B cell (primary cell): ENCODE measurements around the gene TANC1. TPM values are rescaled to one million over a fixed set of nuclear protein-coding genes. Genes with fewer than 3 reads are reported as not detected.

ENCODE experiments used
- ATAC-seq: fragments of 200-7000 bp; cut with Tn5 transposase; one replicate; pipeline ENCODE4 v1.10.0; 2021; ENCODE audit warnings: low read depth, mild to moderate bottlenecking, moderate number of reproducible peaks, moderate library complexity
- CTCF ChIA-PET: fragments of 350-600 bp; sonication (Branson Sonifier 250); formaldehyde crosslinking; loops from one replicate; lab custom pipeline; 2021; ENCODE audit warnings: antibody characterized with exemption, inconsistent platforms; lab: Charles Lee
- POLR2A ChIA-PET: fragments of 350-600 bp; sonication (Branson Sonifier 250); formaldehyde crosslinking; loops from one replicate; lab custom pipeline; 2021; ENCODE audit warnings: antibody characterized with exemption; lab: Charles Lee
- DNase-seq: peaks from one replicate; pipeline ENCODE4 v3.0.0; 2013
- H2AFZ ChIP-seq: 2 replicates; pipeline ENCODE4 v1.6.1; 2012; ENCODE audit warnings: mild to moderate bottlenecking, low read depth, low read length; ENCODE audit not compliant: insufficient read depth, poor library complexity, severe bottlenecking
- H3K27ac ChIP-seq, 2 donors: 1 replicate in 1 of 2; 2 replicates in 1 of 2; pipeline ENCODE4 v1.5.1; 2012 to 2013; ENCODE audit warnings: low read length in 2 of 2, mild to moderate bottlenecking in 2 of 2, moderate library complexity in 1 of 2
- H3K27me3 ChIP-seq, 4 experiments: fragments of 200-600 bp in 1 of 4; sonication (generic) in 1 of 4; replicated peaks in 1 of 4; 1 replicate in 2 of 4; 2 replicates in 2 of 4; pipeline versions ENCODE4 v1.6.1 to v1.7.0; 2013 to 2016; ENCODE audit warnings: low read length in 3 of 4, mild to moderate bottlenecking in 2 of 4, mixed read lengths in 1 of 4, moderate library complexity in 1 of 4; ENCODE audit not compliant: insufficient read depth in 4 of 4, control insufficient read depth in 3 of 4; ENCODE audit errors: control extremely low read depth in 1 of 4
- H3K36me3 ChIP-seq, 2 experiments: replicated peaks in 1 of 2; 1 replicate in 1 of 2; 2 replicates in 1 of 2; pipeline versions ENCODE4 v1.6.1 to v1.7.1; 2013; ENCODE audit warnings: low read length in 1 of 2; ENCODE audit not compliant: insufficient read depth in 2 of 2, control insufficient read depth in 1 of 2; ENCODE audit errors: control extremely low read depth in 1 of 2, extremely low read depth in 1 of 2
- H3K4me1 ChIP-seq, 2 donors: fragments of 200-600 bp in 1 of 2; sonication (generic) in 1 of 2; 1 replicate in 1 of 2; 2 replicates in 1 of 2; pipeline versions ENCODE4 v1.5.1 to v1.6.1; 2013 to 2017; ENCODE audit warnings: low read length in 2 of 2; ENCODE audit not compliant: control insufficient read depth in 2 of 2, insufficient read depth in 2 of 2
- H3K4me2 ChIP-seq: replicated peaks from 2 replicates; pipeline ENCODE3; 2012; ENCODE audit warnings: mild to moderate bottlenecking, low read depth, low read length; ENCODE audit not compliant: poor library complexity, severe bottlenecking
- H3K4me3 ChIP-seq, 5 experiments: fragments of 200-600 bp in 1 of 5; sonication (generic) in 1 of 5; 1 replicate in 3 of 5; 2 replicates in 2 of 5; pipeline versions ENCODE4 v1.5.1 to v1.7.0; 2011 to 2016; ENCODE audit warnings: low read length in 4 of 5, mild to moderate bottlenecking in 4 of 5, low read depth in 2 of 5, control low read depth in 1 of 5, moderate library complexity in 1 of 5; ENCODE audit not compliant: insufficient read depth in 1 of 5; ENCODE audit errors: control extremely low read depth in 1 of 5, extremely low read depth in 1 of 5
- H3K79me2 ChIP-seq: fragments of 200-600 bp; sonication (generic); one replicate; pipeline ENCODE4 v1.6.0; 2016; ENCODE audit warnings: low read length; ENCODE audit not compliant: control insufficient read depth, insufficient read depth
- H3K9ac ChIP-seq: fragments of 200-600 bp; sonication (generic); 2 replicates; pipeline ENCODE4 v1.6.1; 2017; ENCODE audit warnings: mild to moderate bottlenecking, low read length, moderate library complexity
- H3K9me3 ChIP-seq, 3 donors: one replicate each; pipeline versions ENCODE4 v1.6.1 to v1.7.1; 2013; ENCODE audit warnings: low read length in 2 of 3; ENCODE audit not compliant: control insufficient read depth in 2 of 3, insufficient read depth in 1 of 3; ENCODE audit errors: control extremely low read depth in 1 of 3
- H4K20me1 ChIP-seq: 2 replicates; pipeline ENCODE4 v1.6.0; 2012; ENCODE audit warnings: mild to moderate bottlenecking, low read length; ENCODE audit not compliant: insufficient read depth, control insufficient read depth, poor library complexity, severe bottlenecking
- H3K27ac Mint-ChIP-seq: one replicate; pipeline ENCODE4 v1.8.0; 2021; ENCODE audit warnings: mixed read lengths
- H3K27me3 Mint-ChIP-seq: one replicate; pipeline ENCODE4 v1.8.0; 2021; ENCODE audit warnings: mixed read lengths
- H3K4me1 Mint-ChIP-seq: one replicate; pipeline ENCODE4 v1.8.0; 2021; ENCODE audit warnings: mixed read lengths
- H3K4me3 Mint-ChIP-seq: one replicate; pipeline ENCODE4 v1.8.0; 2021; ENCODE audit warnings: mixed read lengths
- H3K9me3 Mint-ChIP-seq: one replicate; pipeline ENCODE4 v1.8.0; 2022; ENCODE audit warnings: mixed read lengths; ENCODE audit not compliant: insufficient read depth
- EZH2 ChIP-seq: IDR thresholded peaks from 2 replicates; pipeline ENCODE4 v1.6.1; 2012; ENCODE audit warnings: borderline replicate concordance, low read depth, mild to moderate bottlenecking, moderate library complexity, low read length; ENCODE audit not compliant: insufficient read depth, poor library complexity, severe bottlenecking
- WGBS: methylation state at CpG from one replicate; pipeline ENCODE4 v1.1.5; 2013; ENCODE audit warnings: missing lambda C conversion rate; ENCODE audit not compliant: insufficient coverage; 5-methylcytosine and 5-hydroxymethylcytosine counted together
- intact Hi-C: fragments of 100-400 bp; cut with micrococcal nuclease; formaldehyde crosslinking; loops from one replicate; pipeline ENCODE4 v1.10.0; 2022
- polyA plus RNA-seq: library from polyadenylated mRNA; depleted of rRNA; stranded (reverse); fragments of >200 nt; gene quantifications from 2 replicates; pipeline ENCODE4 v1.2.3, GENCODE V29; 2012
- total RNA-seq, 2 donors: library from RNA; stranded (reverse); fragments of 120-200 nt in 1 of 2; gene quantifications; 1 replicate in 1 of 2; 2 replicates in 1 of 2; pipeline versions ENCODE4 v1.2.3 to v1.2.4, GENCODE V29; 2013 to 2022
- TF ChIP-seq, protein P1 (sequence below): fragments of 200-600 bp; IDR thresholded peaks from one replicate; pipeline ENCODE4 v1.8.0; 2022; ENCODE audit warnings: antibody characterized with exemption, mild to moderate bottlenecking

TANC1 gene
- total and polyA plus RNA-seq, 2 donors (not counting 1 experiment from before 2014, with no cell fraction given): 0.13 TPM; not detected in 1

DNA sequence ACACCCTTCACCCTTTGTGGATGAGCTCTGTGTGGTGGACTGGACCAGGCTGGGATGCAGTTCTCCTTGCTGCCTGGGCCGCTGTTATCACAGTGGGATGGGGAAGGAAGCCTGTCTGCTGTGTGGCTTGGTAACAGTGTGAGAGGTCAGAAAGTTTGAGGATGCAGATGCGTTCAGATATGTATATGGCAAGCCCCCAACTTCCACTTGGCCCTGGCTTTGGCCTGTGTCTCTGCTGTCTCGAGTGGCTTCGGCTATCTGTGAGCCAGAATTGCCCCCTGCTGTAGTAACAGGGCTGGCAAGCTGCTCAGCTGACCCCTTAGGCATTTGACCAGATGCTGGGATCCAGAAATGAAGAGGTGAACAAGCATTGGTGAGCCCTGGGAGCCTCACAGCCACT lies 211.3 kb downstream of the TANC1 start:
- H3K9ac ChIP-seq: no peak overlapping the region
- WGBS: 95% methylated on average over 4 of the region's 4 CpGs
- H3K36me3 ChIP-seq: no peaks in the 10 kb centered on the region
- no peak overlapping the region for H2AFZ ChIP-seq
- H3K4me1 ChIP-seq: no peaks in the 10 kb centered on the region
- H3K4me3 Mint-ChIP-seq: no peak overlapping the region
- no peaks in the 10 kb centered on the region for H3K4me1 Mint-ChIP-seq
- H3K27me3 ChIP-seq: no peaks in the 10 kb centered on the region
- H3K9me3 ChIP-seq: no peaks in the 10 kb centered on the region
- H3K27ac ChIP-seq: no peak overlapping the region
- ATAC-seq (no peak), DNase-seq (no peak)
- TF ChIP-seq, protein P1, sequence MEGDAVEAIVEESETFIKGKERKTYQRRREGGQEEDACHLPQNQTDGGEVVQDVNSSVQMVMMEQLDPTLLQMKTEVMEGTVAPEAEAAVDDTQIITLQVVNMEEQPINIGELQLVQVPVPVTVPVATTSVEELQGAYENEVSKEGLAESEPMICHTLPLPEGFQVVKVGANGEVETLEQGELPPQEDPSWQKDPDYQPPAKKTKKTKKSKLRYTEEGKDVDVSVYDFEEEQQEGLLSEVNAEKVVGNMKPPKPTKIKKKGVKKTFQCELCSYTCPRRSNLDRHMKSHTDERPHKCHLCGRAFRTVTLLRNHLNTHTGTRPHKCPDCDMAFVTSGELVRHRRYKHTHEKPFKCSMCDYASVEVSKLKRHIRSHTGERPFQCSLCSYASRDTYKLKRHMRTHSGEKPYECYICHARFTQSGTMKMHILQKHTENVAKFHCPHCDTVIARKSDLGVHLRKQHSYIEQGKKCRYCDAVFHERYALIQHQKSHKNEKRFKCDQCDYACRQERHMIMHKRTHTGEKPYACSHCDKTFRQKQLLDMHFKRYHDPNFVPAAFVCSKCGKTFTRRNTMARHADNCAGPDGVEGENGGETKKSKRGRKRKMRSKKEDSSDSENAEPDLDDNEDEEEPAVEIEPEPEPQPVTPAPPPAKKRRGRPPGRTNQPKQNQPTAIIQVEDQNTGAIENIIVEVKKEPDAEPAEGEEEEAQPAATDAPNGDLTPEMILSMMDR: no peak
- TF ChIP-seq EZH2: no peak
- intact Hi-C loops: no loop called here
- ChIA-PET CTCF (no interaction called here), POLR2A (no interaction called here)
- H3K4me3 ChIP-seq: no peak overlapping the region
- no peaks in the 10 kb centered on the region for H4K20me1 ChIP-seq
- H3K27ac Mint-ChIP-seq: no peak overlapping the region
- no peaks in the 10 kb centered on the region for H3K27me3 Mint-ChIP-seq
- no peak overlapping the region for H3K4me2 ChIP-seq
- H3K9me3 Mint-ChIP-seq: no peaks in the 10 kb centered on the region
- no peaks in the 10 kb centered on the region for H3K79me2 ChIP-seq

DNA sequence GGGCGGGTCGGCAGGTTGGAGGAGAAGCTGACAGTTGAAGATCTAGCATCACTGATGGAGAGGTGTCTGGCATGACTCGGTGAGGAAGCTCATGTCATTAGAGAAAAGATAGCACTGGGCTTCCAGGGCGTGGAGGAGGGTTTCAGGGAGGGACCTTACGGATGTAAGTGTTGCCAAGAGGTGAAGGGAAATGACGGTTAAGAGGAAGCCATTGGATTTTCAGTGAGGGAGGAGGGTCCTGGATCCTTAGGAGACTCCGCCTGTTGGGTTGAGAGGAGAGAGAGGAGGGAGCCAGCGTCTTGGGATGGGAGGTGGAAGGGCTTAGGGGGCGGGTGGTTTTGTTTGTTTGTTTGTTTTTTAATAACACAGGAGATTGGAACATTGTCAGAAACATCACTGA lies 214.9 kb downstream of the TANC1 start:
- H3K4me1 Mint-ChIP-seq: peaks cover 13% of the 10 kb centered on the region
- H3K79me2 ChIP-seq: no peaks in the 10 kb centered on the region
- H3K4me2 ChIP-seq: no peak overlapping the region
- H3K27me3 ChIP-seq: no peaks in the 10 kb centered on the region
- intact Hi-C loops: no loop called here
- no peaks in the 10 kb centered on the region for H3K9me3 ChIP-seq
- H4K20me1 ChIP-seq: no peaks in the 10 kb centered on the region
- no peak overlapping the region for H3K27ac ChIP-seq
- H3K27ac Mint-ChIP-seq: no peak overlapping the region
- no peak for TF ChIP-seq EZH2
- TF ChIP-seq, protein P1: no peak
- H3K9ac ChIP-seq: no peak overlapping the region
- peaks cover 3% of the 10 kb centered on the region for H3K27me3 Mint-ChIP-seq
- H3K4me3 ChIP-seq: no peak overlapping the region
- no peaks in the 10 kb centered on the region for H3K36me3 ChIP-seq
- ATAC-seq (no peak), DNase-seq (no peak)
- 86% methylated on average over 9 of the region's 9 CpGs for WGBS
- ChIA-PET POLR2A (no interaction called here), CTCF (no interaction called here)
- H3K4me1 ChIP-seq: peaks cover 3 to 7% of the 10 kb centered on the region in 2 donors
- no peaks in the 10 kb centered on the region for H3K9me3 Mint-ChIP-seq
- H3K4me3 Mint-ChIP-seq: no peak overlapping the region
- no peak overlapping the region for H2AFZ ChIP-seq
